WTC11 (cell line): Measurements from ENCODE around the gene ALAD. TPM values are rescaled to one million over a fixed set of nuclear protein-coding genes. Genes with fewer than 3 reads are reported as not detected.

Experiments used
- ATAC-seq: fragments of 200-7000 bp; cut with Tn5 transposase; 2 replicates; pipeline ENCODE4 v1.10.0; 2021; ENCODE audit warnings: mild to moderate bottlenecking, moderate library complexity
- CTCF ChIA-PET: fragments of 300-600 bp; sonication (Branson Sonifier 250); formaldehyde crosslinking; loops from one replicate; lab custom pipeline; 2021; ENCODE audit warnings: antibody characterized with exemption; lab: Charles Lee
- POLR2A ChIA-PET: fragments of 350-600 bp; sonication (Branson Sonifier 250); formaldehyde crosslinking; loops from one replicate; lab custom pipeline; 2021; ENCODE audit warnings: antibody characterized with exemption; lab: Charles Lee
- DNase-seq: peaks from one replicate; pipeline ENCODE4 v3.0.0; 2021; ENCODE audit warnings: low spot score
- H3K27ac Mint-ChIP-seq: 2 replicates; pipeline ENCODE4 v1.8.0; 2021; ENCODE audit warnings: mixed read lengths
- H3K27me3 Mint-ChIP-seq: 2 replicates; pipeline ENCODE4 v1.8.0; 2021; ENCODE audit warnings: low read depth, mild to moderate bottlenecking, moderate library complexity, mixed read lengths
- H3K36me3 Mint-ChIP-seq: 2 replicates; pipeline ENCODE4 v1.8.0; 2021; ENCODE audit warnings: mixed read lengths
- H3K4me1 Mint-ChIP-seq: 2 replicates; pipeline ENCODE4 v1.8.0; 2022; ENCODE audit warnings: mixed read lengths
- H3K4me3 Mint-ChIP-seq: 2 replicates; pipeline ENCODE4 v1.8.0; 2021; ENCODE audit warnings: mild to moderate bottlenecking, moderate library complexity, mixed read lengths
- H3K9me3 Mint-ChIP-seq: 2 replicates; pipeline ENCODE4 v1.8.0; 2021; ENCODE audit warnings: mixed read lengths
- AFF4 ChIP-seq: sonication (generic); formaldehyde crosslinking; IDR thresholded peaks from 2 replicates; pipeline ENCODE4 v1.8.1; 2023; ENCODE audit warnings: mild to moderate bottlenecking, missing genetic modification reagents, borderline replicate concordance
- CBFB ChIP-seq: sonication (generic); formaldehyde crosslinking; IDR thresholded peaks from 2 replicates; pipeline ENCODE4 v1.8.1; 2022; ENCODE audit warnings: mild to moderate bottlenecking, low read depth, missing genetic modification reagents
- CREM ChIP-seq: sonication (generic); formaldehyde crosslinking; IDR thresholded peaks from 2 replicates; pipeline ENCODE4 v1.8.1; 2022; ENCODE audit warnings: mild to moderate bottlenecking, missing genetic modification reagents, moderate library complexity
- ELF4 ChIP-seq: sonication (generic); formaldehyde crosslinking; IDR thresholded peaks from 2 replicates; pipeline ENCODE4 v1.8.1; 2022; ENCODE audit warnings: low read depth, mild to moderate bottlenecking, moderate library complexity, missing genetic modification reagents
- ESRRA ChIP-seq: sonication (generic); formaldehyde crosslinking; IDR thresholded peaks from 2 replicates; pipeline ENCODE4 v1.8.1; 2022; ENCODE audit warnings: mild to moderate bottlenecking, missing genetic modification reagents, borderline replicate concordance
- FOXK1 ChIP-seq: sonication (generic); formaldehyde crosslinking; IDR thresholded peaks from 2 replicates; pipeline ENCODE4 v1.8.0; 2022; ENCODE audit warnings: mild to moderate bottlenecking, moderate library complexity, missing genetic modification reagents
- GTF2I ChIP-seq: fragments of 250-450 bp; sonication (Bioruptor Pico); conservative IDR thresholded peaks from 2 replicates; pipeline ENCODE4 v1.4.0; 2021; ENCODE audit warnings: mild to moderate bottlenecking
- HMGA2 ChIP-seq: fragments of 250-450 bp; sonication (Bioruptor Pico); IDR thresholded peaks from 2 replicates; pipeline ENCODE4 v1.4.0; 2021; ENCODE audit warnings: mild to moderate bottlenecking, moderate library complexity
- IRF2 ChIP-seq: sonication (generic); formaldehyde crosslinking; IDR thresholded peaks from 2 replicates; pipeline ENCODE4 v1.8.0; 2022; ENCODE audit warnings: low read depth, missing genetic modification reagents, borderline replicate concordance
- MYBL2 ChIP-seq: sonication (generic); formaldehyde crosslinking; IDR thresholded peaks from 2 replicates; pipeline ENCODE4 v1.8.1; 2023; ENCODE audit warnings: mild to moderate bottlenecking, moderate library complexity, missing genetic modification reagents
- SP1 ChIP-seq: sonication (generic); formaldehyde crosslinking; conservative IDR thresholded peaks from 2 replicates; pipeline ENCODE4 v1.8.1; 2022; ENCODE audit warnings: missing genetic modification reagents
- TEAD1 ChIP-seq: sonication (generic); formaldehyde crosslinking; IDR thresholded peaks from 2 replicates; pipeline ENCODE4 v1.8.0; 2022; ENCODE audit warnings: mild to moderate bottlenecking, missing genetic modification reagents
- TEAD4 ChIP-seq: sonication (generic); formaldehyde crosslinking; IDR thresholded peaks from 2 replicates; pipeline ENCODE4 v1.8.0; 2022; ENCODE audit warnings: mild to moderate bottlenecking, missing genetic modification reagents
- ZNF317 ChIP-seq: sonication (generic); formaldehyde crosslinking; IDR thresholded peaks from 2 replicates; pipeline ENCODE4 v1.8.1; 2023; ENCODE audit warnings: low read depth, mild to moderate bottlenecking, moderate library complexity, missing genetic modification reagents, borderline replicate concordance
- ZNF423 ChIP-seq: fragments of 250-450 bp; sonication (Bioruptor Pico); IDR thresholded peaks from 2 replicates; pipeline ENCODE4 v2.1.2; 2022; ENCODE audit warnings: mild to moderate bottlenecking, moderate library complexity
- total RNA-seq: library from RNA; stranded (reverse); gene quantifications from 3 replicates; pipeline ENCODE4 v1.2.3, GENCODE V29; 2021
- TF ChIP-seq, protein P1 (sequence below): sonication (generic); formaldehyde crosslinking; IDR thresholded peaks from 2 replicates; pipeline ENCODE4 v1.8.1; 2023; ENCODE audit warnings: mild to moderate bottlenecking, moderate library complexity, missing genetic modification reagents
- TF ChIP-seq, protein P2 (sequence below): sonication (generic); formaldehyde crosslinking; IDR thresholded peaks from 2 replicates; pipeline ENCODE4 v1.8.0; 2023; ENCODE audit warnings: missing genetic modification reagents, mild to moderate bottlenecking, borderline replicate concordance
- TF ChIP-seq, protein P3 (sequence below): fragments of 200-600 bp; IDR thresholded peaks from 2 replicates; pipeline ENCODE4 v1.8.0; 2022; ENCODE audit warnings: antibody characterized with exemption

ALAD gene
- total RNA-seq, 1 experiment from 2014 or later = 15.9 TPM

DNA sequence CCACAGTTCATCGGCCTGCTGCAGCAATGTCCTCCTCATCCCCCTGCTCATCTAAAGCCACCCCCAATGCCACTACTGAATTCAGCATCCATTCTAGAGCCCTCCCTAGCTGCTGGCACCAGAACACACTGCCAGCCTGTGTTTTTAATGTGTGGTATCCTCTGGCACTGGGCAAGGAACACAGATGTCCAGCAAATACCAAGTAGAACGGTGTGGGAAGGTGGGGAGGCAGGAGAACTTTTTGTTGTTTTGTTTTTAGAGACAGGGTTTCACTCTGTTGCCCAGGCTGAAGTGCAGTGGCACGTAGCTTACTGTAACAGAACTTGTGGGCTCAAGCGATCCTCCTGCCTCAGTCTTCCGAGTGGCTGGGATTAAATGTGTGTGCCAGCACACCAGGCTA, 29.0 kb downstream of the ALAD start:
- POLR2A ChIA-PET = no interaction called here
- peaks cover 11% of the 10 kb centered on the region for H3K36me3 Mint-ChIP-seq
- H3K4me1 Mint-ChIP-seq = peaks cover 4% of the 10 kb centered on the region
- no peak for DNase-seq
- ATAC-seq = no peak
- H3K27ac Mint-ChIP-seq = no peak overlapping the region
- no peak overlapping the region for H3K4me3 Mint-ChIP-seq
- no peak for TF ChIP-seq HMGA2 (CRISPR knock-in tag)
- no peak for TF ChIP-seq ELF4 (CRISPR knock-in tag)
- no peak for TF ChIP-seq ZNF317
- TF ChIP-seq, protein P1, sequence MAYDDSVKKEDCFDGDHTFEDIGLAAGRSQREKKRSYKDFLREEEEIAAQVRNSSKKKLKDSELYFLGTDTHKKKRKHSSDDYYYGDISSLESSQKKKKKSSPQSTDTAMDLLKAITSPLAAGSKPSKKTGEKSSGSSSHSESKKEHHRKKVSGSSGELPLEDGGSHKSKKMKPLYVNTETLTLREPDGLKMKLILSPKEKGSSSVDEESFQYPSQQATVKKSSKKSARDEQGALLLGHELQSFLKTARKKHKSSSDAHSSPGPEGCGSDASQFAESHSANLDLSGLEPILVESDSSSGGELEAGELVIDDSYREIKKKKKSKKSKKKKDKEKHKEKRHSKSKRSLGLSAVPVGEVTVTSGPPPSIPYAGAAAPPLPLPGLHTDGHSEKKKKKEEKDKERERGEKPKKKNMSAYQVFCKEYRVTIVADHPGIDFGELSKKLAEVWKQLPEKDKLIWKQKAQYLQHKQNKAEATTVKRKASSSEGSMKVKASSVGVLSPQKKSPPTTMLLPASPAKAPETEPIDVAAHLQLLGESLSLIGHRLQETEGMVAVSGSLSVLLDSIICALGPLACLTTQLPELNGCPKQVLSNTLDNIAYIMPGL (CRISPR knock-in tag) = no peak
- TF ChIP-seq FOXK1 (CRISPR knock-in tag) = no peak
- CTCF ChIA-PET = no interaction called here
- H3K9me3 Mint-ChIP-seq = no peaks in the 10 kb centered on the region
- H3K27me3 Mint-ChIP-seq = no peaks in the 10 kb centered on the region

- POLR2A ChIA-PET = no interaction called here
- no peaks in the 10 kb centered on the region for H3K27me3 Mint-ChIP-seq
- TF ChIP-seq, protein P2, sequence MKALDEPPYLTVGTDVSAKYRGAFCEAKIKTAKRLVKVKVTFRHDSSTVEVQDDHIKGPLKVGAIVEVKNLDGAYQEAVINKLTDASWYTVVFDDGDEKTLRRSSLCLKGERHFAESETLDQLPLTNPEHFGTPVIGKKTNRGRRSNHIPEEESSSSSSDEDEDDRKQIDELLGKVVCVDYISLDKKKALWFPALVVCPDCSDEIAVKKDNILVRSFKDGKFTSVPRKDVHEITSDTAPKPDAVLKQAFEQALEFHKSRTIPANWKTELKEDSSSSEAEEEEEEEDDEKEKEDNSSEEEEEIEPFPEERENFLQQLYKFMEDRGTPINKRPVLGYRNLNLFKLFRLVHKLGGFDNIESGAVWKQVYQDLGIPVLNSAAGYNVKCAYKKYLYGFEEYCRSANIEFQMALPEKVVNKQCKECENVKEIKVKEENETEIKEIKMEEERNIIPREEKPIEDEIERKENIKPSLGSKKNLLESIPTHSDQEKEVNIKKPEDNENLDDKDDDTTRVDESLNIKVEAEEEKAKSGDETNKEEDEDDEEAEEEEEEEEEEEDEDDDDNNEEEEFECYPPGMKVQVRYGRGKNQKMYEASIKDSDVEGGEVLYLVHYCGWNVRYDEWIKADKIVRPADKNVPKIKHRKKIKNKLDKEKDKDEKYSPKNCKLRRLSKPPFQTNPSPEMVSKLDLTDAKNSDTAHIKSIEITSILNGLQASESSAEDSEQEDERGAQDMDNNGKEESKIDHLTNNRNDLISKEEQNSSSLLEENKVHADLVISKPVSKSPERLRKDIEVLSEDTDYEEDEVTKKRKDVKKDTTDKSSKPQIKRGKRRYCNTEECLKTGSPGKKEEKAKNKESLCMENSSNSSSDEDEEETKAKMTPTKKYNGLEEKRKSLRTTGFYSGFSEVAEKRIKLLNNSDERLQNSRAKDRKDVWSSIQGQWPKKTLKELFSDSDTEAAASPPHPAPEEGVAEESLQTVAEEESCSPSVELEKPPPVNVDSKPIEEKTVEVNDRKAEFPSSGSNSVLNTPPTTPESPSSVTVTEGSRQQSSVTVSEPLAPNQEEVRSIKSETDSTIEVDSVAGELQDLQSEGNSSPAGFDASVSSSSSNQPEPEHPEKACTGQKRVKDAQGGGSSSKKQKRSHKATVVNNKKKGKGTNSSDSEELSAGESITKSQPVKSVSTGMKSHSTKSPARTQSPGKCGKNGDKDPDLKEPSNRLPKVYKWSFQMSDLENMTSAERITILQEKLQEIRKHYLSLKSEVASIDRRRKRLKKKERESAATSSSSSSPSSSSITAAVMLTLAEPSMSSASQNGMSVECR (CRISPR knock-in tag) = no peak
- TF ChIP-seq CBFB (CRISPR knock-in tag) (no peak), ZNF423 (no peak), TEAD1 (no peak), MYBL2 (CRISPR knock-in tag) (no peak), ESRRA (CRISPR knock-in tag) (no peak), IRF2 (CRISPR knock-in tag) (no peak), AFF4 (CRISPR knock-in tag) (no peak), SP1 (CRISPR knock-in tag) (no peak), TEAD4 (no peak), GTF2I (CRISPR knock-in tag) (no peak), CREM (CRISPR knock-in tag) (no peak)
- TF ChIP-seq, protein P1 (CRISPR knock-in tag) = no peak
- TF ChIP-seq, protein P3, sequence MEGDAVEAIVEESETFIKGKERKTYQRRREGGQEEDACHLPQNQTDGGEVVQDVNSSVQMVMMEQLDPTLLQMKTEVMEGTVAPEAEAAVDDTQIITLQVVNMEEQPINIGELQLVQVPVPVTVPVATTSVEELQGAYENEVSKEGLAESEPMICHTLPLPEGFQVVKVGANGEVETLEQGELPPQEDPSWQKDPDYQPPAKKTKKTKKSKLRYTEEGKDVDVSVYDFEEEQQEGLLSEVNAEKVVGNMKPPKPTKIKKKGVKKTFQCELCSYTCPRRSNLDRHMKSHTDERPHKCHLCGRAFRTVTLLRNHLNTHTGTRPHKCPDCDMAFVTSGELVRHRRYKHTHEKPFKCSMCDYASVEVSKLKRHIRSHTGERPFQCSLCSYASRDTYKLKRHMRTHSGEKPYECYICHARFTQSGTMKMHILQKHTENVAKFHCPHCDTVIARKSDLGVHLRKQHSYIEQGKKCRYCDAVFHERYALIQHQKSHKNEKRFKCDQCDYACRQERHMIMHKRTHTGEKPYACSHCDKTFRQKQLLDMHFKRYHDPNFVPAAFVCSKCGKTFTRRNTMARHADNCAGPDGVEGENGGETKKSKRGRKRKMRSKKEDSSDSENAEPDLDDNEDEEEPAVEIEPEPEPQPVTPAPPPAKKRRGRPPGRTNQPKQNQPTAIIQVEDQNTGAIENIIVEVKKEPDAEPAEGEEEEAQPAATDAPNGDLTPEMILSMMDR = no peak
- CTCF ChIA-PET = interaction anchor here (1.0 kb wide), 1 partner anchor 8 kb away, joined by 3 read pairs; no protein-coding TSS in a partner anchor
- peaks cover 11% of the 10 kb centered on the region for H3K36me3 Mint-ChIP-seq
- H3K9me3 Mint-ChIP-seq = no peaks in the 10 kb centered on the region
- H3K4me1 Mint-ChIP-seq = peaks cover 4% of the 10 kb centered on the region
- no peak overlapping the region for H3K4me3 Mint-ChIP-seq
- DNase-seq (no peak), ATAC-seq (peak; percentile 26)
- H3K27ac Mint-ChIP-seq = no peak overlapping the region
Observed at GRCh38 chr9:113370806-113371325, 30.2 kb downstream of the ALAD start.
